Left lung (tissue), 10 donors: Measurements from ENCODE around the gene FAM222A. TPM values are rescaled to one million over a fixed set of nuclear protein-coding genes. Genes with fewer than 3 reads are reported as not detected.

Source experiments
- ATAC-seq: fragments of 200-7000 bp; cut with Tn5 transposase; one replicate; pipeline ENCODE4 v1.9.1; 2020; ENCODE audit warnings: moderate library complexity
- DNase-seq, 4 donors: peaks; one replicate each; pipeline ENCODE4 v3.0.0-alpha.2; 2013 to 2020
- H3K27ac ChIP-seq, 2 donors: fragments of 200-600 bp; sonication (generic) in 1 of 2; one replicate each; pipeline versions ENCODE4 v1.5.0 to v1.8.0; 2020 to 2021
- H3K27me3 ChIP-seq, 2 donors: fragments of 200-600 bp; sonication (generic) in 1 of 2; one replicate each; pipeline versions ENCODE4 v1.5.0 to v1.8.0; 2020 to 2021
- H3K36me3 ChIP-seq, 2 donors: fragments of 200-600 bp; sonication (generic) in 1 of 2; one replicate each; pipeline versions ENCODE4 v1.5.0 to v1.8.0; 2020 to 2021
- H3K4me1 ChIP-seq, 2 donors: fragments of 200-600 bp; one replicate each; pipeline ENCODE4 v1.8.0; 2021
- H3K4me3 ChIP-seq, 2 donors: fragments of 200-600 bp; sonication (generic) in 1 of 2; one replicate each; pipeline versions ENCODE4 v1.5.0 to v1.8.0; 2020 to 2021; ENCODE audit warnings: mild to moderate bottlenecking in 1 of 2
- H3K9me3 ChIP-seq, 2 donors: fragments of 200-600 bp; sonication (generic) in 1 of 2; one replicate each; pipeline versions ENCODE4 v1.5.0 to v1.8.0; 2020 to 2021
- intact Hi-C, 2 donors: fragments of 100-400 bp; cut with DNase I; formaldehyde crosslinking; loops; one replicate each; pipeline versions ENCODE4 v1.11.2 to v1.14.2; 2022
- polyA plus RNA-seq, 6 donors: library from polyadenylated mRNA; unstranded; fragments of 120-200 nt; gene quantifications; one replicate each; pipeline ENCODE4 v1.2.1, GENCODE V29; 2013; ENCODE audit not compliant: insufficient read length in 6 of 6
- total RNA-seq, 2 donors: library from RNA; stranded (reverse); fragmentation: NEBNext Ultra II Directional; extraction: Animal tissue kit (Norgen Biotek cat#: 25700); gene quantifications; one replicate each; pipeline ENCODE4 v1.2.1, GENCODE V29; 2021
- TF ChIP-seq, protein P1 (sequence below), 2 donors: fragments of 200-600 bp; sonication (generic) in 1 of 2; IDR thresholded peaks; one replicate each; pipeline versions ENCODE4 v1.5.0 to v1.8.0; 2021; ENCODE audit warnings: antibody characterized with exemption in 2 of 2
- donor health status: DM: no; HTN: yes; CAD: no.
- donor health status: DM: no; HTN: no; CAD: no.

The FAM222A gene
- total and polyA plus RNA-seq, 8 donors, result 1.8 to 4.0 (median 2.6) TPM

GRCh38 chr12:109714913-109715244 lies 1.3 kb downstream of the FAM222A start:
- H3K4me3 ChIP-seq, result peak overlapping the region; percentile 53 to 60
- no peak for ATAC-seq
- no peaks in the 10 kb centered on the region for H3K9me3 ChIP-seq
- peaks cover 8 to 93% of the 10 kb centered on the region in 2 donors for H3K27me3 ChIP-seq
- H3K27ac ChIP-seq, result no peak overlapping the region
- peaks cover 8 to 24% of the 10 kb centered on the region in 2 donors for H3K4me1 ChIP-seq
- intact Hi-C loops, result no loop called here
- no peaks in the 10 kb centered on the region for H3K36me3 ChIP-seq
- DNase-seq, result no peak
- TF ChIP-seq, protein P1, sequence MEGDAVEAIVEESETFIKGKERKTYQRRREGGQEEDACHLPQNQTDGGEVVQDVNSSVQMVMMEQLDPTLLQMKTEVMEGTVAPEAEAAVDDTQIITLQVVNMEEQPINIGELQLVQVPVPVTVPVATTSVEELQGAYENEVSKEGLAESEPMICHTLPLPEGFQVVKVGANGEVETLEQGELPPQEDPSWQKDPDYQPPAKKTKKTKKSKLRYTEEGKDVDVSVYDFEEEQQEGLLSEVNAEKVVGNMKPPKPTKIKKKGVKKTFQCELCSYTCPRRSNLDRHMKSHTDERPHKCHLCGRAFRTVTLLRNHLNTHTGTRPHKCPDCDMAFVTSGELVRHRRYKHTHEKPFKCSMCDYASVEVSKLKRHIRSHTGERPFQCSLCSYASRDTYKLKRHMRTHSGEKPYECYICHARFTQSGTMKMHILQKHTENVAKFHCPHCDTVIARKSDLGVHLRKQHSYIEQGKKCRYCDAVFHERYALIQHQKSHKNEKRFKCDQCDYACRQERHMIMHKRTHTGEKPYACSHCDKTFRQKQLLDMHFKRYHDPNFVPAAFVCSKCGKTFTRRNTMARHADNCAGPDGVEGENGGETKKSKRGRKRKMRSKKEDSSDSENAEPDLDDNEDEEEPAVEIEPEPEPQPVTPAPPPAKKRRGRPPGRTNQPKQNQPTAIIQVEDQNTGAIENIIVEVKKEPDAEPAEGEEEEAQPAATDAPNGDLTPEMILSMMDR (IDR thresholded peaks at IDR 0.05), result no peak

DNA sequence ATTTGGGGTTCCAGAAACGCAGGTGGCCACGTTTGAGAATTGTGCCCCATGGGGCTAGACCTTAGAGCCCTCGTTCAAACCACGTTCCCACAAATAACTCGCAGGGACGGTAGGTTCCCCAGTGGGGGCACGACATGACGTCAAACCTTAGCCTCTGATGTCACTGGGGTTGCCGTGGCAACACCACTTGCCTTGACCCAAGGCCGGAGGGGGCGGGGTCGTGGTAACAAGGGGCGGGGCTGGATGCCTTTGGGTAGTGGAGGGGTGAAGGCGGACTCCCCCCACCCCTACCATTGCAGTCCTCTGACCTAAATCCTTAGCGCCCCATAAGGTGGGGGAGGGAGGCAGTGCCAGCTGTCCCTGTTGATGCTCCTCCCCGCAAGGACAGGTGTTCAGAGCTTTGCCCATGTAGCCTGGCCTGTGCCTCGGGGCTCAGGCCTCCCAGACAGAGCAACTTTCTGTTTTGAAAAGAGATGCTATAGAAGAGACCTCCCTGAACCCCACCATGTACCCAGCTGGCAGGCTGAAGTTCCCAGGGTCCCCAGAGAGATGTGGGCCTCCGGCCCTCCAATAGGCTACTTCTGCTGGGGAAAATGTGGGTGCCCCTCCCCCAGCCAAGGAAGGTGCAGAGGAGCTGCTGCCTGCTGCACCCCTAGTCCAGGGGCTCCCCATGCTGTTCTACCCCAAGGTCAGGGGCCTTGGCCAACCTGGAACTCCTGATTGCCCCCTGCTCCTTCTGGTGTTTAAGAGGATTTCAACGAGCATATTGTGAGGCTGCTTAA lies 1.9 kb downstream of the FAM222A start:
- TF ChIP-seq, protein P1 (IDR thresholded peaks at IDR 0.05), result no peak
- Histone ChIP-seq H3K27ac (no peak overlapping the region), H3K9me3 (no peaks in the 10 kb centered on the region), H3K4me3 (peak overlapping the region in 1 of 2 donors; percentile 60), H3K36me3 (no peaks in the 10 kb centered on the region), H3K4me1 (peaks cover 8 to 30% of the 10 kb centered on the region in 2 donors), H3K27me3 (peaks cover 8 to 88% of the 10 kb centered on the region in 2 donors)
- intact Hi-C loops, result no loop called here
- DNase-seq (peak in 1 of 4 donors; percentile 61), ATAC-seq (no peak)

DNA sequence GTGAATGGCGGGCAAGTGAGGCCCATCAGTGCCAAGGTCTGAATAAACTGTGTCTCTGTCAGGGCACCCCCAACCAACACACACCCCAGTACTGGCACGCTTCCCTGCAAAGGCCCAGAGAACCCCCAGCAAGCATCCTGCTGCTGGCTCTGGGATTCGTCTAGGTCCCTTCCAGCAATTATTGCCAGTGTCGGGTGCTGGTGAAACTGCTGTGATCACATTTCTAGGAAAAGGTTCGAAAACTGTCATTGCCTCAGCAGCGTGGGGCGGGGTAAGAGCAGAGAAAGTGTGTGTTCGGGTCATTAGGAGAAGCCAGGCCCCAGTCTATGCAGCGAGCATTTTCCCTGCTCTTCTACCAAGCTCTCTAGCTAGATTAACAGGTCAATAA lies 2.5 kb downstream of the FAM222A start:
- Histone ChIP-seq H3K4me3 (no peak overlapping the region), H3K36me3 (no peaks in the 10 kb centered on the region), H3K27ac (no peak overlapping the region), H3K9me3 (no peaks in the 10 kb centered on the region), H3K4me1 (peaks cover 8 to 30% of the 10 kb centered on the region in 2 donors), H3K27me3 (peaks cover 8 to 82% of the 10 kb centered on the region in 2 donors)
- intact Hi-C loops, result no loop called here
- TF ChIP-seq, protein P1 (IDR thresholded peaks at IDR 0.05), result no peak
- DNase-seq (no peak), ATAC-seq (no peak)

DNA sequence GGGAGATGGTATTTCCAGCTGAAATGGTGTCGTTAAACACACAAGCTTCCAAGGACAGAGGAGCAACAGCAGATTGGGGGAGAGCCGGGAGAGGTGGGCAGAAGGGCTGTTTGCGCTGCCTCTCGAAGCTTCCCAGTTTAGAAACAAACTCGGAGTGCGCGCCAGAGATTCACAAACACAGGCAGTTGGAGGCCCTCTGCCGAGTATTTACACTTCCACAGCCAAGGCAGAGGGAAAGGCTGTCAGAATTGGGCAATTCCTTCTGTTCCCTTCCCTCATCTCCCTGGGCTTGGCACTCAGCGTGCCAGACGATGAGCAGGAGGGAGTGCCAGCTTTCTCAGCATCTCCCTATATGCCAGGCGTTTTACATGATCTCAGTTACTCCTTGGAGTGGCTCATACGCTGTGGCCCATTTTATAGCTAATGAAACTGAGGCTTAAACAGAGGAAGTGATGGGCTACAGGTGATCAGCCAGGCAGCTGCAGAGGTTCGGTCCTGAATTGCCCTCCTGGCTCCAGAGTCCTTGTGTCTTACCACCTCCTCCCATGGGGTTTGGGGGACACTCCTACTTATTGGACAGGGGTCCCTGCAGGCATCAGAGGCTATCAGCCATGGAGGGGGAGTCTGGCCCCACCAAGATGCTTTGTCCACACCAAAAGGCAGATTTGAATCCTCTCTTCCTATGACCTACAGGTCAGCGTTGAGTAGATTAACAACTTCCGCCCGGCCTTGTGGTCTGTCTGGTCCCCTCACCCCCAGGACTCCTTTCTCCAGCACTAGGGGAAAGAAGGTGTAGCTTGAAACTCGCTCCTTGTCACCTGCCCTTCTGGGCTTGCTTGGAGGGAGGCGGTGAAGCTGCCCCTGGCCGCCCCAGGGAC lies 3.1 kb downstream of the FAM222A start:
- ATAC-seq, result no peak
- Histone ChIP-seq H3K9me3 (no peaks in the 10 kb centered on the region), H3K4me1 (peaks cover 8 to 30% of the 10 kb centered on the region in 2 donors), H3K27ac (no peak overlapping the region), H3K27me3 (peaks cover 8 to 75% of the 10 kb centered on the region in 2 donors), H3K36me3 (no peaks in the 10 kb centered on the region), H3K4me3 (no peak overlapping the region)
- peak in 2 of 4 donors; percentile 59 to 85 for DNase-seq
- TF ChIP-seq, protein P1 (IDR thresholded peaks at IDR 0.05), result no peak
- intact Hi-C loops, result no loop called here
